CMK (cell line): Measurements from ENCODE around the gene DPP8.
"Not testable (repeated sequence)": the region's sequence is repeated elsewhere in the genome, so short reads cannot be mapped to it uniquely, and the experiment has no call there.

Experiments used
- DNase-seq: peaks from one replicate; pipeline ENCODE4 v3.0.0-alpha.2; 2010; ENCODE audit warnings: low read depth

Gene DPP8

DNA sequence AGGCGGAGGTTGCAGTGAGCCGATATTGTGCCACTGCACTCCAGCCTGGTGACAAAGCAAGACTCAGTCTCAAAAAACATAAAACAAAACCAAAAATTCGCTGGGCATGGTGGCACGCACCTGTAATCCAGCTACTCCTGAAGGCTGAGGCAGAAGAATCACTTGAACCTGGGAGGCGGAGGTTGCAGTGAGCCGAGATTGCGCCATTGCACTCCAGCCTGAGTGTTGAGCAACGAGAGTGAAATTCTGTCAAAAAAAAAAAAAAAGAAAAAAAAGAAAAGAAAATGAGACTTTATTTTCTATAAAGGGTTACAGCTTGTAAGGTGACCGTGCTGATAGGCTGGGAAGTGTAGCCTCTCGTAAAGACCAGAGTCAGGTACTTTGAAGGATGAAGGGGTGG, 6.7 kb upstream of the DPP8 start:
- no peak for DNase-seq

DNA sequence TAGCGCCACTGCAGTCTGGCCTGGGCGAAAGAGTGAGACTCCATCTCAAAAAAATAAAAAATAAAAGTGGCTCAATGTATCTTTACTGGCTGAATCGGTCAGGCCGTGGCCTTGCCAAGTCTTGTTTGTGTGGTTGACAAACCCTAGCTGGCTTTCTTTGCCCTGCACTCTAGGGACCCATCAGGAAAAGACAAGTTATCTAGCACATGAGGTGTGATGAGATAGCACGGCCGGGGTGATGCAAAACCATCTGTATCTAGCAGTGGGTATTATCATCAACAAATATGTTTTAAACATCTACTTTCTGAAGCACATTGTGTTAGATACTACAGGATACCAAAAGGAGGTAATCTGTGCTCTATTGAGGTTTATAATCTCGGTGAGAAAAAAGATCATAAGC, 3.9 kb upstream of the DPP8 start:
- peak; percentile 18 for DNase-seq

DNA sequence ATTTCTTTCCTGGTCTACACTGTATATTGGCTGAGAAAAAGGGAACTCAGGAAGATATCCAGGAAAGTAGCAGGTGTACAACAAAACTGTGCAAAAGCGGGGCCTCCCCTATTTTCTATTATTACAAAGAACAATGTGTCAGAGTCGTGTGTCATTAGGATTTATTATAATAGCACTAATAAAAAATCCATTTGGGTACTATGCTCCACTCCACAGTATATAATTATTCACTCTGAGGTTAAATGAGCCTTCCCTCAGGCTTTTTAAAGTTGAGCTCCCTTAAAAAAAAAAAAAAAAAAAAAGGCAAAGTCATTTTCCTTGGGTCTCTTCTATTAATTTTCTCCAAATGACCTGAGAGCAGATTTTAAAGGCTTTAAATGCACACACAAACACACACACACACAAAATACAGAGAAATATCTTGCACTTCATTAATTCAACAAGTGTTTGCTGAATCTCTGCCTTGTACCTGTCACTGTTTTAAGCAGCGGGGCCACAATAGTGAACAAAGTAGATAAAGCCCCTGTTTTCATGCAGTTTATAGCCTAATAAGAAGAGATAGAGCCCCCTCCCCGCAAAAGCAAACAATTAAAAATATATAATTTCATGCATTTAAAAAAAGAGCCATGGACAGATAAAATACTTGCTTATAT, 1.3 kb upstream of the DPP8 start:
- no peak for DNase-seq

DNA sequence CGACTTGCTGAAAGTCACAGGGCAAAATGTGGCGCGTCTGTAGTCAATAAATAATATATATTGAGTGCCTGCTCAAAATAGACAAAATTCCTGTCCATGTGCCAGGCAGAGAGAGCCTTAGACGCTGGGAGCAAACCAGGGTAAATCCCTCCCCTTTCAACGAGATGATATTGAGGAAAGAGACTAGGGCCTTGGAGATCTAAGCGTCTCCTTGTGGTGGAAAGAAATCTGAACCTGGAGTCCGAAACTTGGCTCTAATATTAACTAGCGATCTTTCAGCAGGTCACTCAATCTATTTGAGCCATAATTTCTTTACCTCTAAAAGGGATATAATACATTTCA, 348 bp upstream of the DPP8 start:
- DNase-seq: no peak

DNA sequence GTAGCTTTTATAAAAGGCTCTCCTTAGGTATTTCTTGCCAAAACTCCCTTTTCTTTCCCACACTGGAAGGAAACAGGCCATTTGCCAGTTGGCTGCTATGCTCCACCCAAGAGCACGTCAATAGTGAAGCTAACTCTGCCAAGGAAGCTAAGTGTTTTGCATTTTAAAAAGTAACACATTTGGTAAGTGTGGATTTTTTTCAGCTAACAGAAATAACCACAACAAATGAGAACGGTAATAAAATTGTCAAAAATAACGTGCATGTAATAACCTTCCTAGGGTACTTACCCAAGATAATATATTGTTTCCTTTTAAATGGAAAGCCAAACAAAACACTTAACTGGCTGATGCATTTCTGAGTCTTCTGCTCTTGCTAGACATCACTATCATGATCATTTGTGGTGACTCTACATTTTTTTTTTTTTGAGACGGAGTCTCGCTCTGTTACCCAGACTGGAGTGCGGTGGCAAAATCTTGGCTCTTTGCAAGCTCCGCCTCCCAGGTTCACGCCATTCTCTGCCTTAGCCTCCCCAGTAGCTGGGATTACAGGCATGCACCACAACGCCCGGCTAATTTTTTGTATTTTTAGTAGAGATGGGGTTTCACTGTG, 4.6 kb downstream of the DPP8 start:
- DNase-seq: no peak

DNA sequence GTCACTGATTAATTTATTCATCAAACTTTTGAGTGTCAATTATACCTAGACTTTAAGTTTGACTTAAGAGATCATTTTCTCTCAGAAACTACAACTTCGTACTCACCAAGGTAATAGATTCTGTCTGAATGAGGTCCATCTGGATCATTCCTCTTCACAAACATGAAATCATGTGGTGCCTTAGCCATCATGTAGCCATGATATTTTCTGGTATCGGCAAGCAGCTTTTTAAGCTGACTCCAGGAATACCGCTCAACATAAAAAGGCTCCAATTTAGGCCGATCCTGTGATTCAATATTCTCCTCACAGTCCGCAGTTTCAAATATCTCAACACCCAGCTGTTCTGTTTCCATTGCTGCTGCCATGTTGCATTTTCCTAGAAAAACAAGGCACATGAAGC, 5.3 kb downstream of the DPP8 start:
- no peak for DNase-seq

DNA sequence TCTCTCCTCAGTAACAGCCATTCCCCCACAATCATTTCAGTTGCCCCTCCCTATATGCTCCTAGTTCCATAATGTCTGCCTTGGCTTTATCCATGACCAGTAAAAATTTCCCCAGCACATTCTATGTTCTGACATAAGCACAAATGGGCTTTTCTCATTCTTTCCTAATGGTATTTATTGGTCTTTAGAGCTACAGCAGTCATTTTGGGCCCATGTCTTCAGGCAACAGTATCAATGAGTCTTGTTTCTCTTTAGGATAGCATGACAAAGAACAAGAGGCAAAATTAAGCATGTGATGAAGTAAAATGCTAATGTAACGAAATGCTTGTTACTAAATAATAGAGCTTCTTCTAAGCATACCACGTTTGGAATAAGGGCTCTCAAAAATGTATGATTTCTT, 8.2 kb downstream of the DPP8 start:
- no peak for DNase-seq

DNA sequence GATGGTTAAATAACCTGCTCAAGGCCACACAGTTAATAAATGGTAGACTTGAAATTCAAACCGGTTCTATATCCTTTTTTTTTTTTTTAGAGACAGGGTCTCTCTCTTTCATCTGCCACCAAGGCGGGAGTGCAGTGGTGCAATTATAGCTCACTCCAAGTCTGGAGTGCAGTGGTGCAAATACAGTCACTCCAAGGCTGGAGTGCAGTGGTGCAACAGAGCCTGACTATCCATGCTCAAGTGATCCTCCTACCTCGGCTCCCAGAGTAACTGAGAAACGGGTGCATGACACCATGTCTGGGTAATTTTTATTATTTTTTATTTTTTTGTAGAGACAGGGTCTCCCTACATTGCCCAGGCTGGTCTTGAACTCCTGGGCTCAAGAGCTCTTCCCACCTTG, 23.4 kb downstream of the DPP8 start:
- DNase-seq: no peak

DNA sequence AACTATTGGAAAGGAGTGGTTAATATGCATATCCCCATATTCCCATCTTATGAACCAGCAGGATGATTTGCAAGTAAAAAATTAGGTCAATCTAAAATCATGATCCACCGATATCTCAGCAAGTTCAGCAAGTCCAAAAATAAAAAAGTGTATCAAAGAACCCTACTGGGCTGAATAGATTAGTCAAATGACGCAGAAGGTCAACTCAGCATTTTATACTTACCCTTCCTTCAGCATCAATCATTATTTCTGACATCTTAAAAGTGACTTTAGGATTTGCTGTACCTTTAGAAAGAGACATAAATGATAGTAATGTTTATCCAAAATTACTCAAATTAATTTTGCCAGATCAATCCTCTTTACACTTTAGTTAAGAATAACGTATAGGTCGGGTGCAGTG, 32.6 kb downstream of the DPP8 start:
- no peak for DNase-seq

DNA sequence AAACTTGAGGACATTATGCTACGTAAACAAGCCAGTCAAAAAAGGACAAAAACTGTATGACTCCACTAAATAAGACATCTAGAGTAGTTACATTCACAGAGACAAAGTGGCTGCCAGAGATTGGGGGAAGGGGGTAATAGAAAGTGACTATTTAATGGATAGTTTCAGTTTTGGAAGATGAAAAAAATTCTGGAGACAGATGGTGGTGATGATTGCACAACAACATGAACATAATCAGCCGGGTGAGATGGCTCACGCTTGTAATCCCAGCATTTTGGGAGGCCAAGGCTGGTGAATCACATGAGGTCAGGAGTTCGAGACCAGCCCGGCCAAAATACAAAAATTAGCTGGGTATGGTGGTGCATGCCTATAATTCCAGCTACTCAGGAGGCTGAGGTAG, 40.6 kb downstream of the DPP8 start:
- DNase-seq: no peak

DNA sequence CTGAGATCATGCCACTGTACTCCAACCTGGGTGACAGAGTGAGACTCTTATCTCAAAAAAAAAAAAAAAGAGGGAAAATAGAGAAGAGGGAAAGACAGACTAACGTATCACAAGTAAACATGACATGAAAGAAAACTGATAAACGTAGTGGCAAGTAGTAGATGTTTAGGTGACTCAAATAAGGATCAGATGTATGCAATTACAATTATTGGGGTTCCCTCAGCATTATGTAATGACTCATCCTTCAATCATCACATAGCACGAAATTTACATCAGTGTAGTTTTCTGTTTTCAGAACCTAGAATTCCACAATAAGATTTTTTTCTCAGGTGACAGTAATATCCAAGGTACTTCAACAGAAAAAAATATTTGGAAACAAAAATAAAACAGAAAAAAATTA, 46.6 kb downstream of the DPP8 start:
- no peak for DNase-seq

DNA sequence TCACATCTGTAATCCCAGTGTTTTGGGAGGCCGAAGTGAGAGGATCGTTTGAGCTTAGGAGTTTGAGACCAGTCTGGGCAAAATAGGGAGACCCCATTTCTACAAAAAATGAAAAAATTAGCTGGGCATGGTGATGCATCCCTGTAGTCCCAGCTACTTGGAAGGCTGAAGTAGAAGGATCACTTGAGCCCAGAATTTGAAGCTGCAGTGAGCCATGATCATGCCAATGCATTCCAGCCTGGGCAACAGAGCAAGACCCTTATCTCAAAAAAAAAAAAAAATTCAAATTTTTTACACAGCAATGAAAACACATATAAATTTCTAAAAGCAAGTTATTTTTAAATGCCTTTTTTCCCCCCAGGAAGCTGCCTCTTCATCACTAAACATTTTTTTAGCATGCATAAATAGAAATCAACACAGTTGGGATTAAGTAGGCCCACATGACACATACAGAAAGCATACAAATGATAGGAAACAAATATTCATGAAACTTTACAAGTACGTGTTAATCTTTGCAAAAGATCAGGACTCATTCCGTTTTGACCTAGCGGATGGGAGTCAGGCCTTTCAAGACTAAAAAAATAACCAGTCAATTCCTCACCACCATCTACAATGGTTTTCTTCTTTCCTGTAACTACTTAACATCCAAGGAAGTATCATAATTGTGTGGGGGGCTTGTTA, 49.1 kb downstream of the DPP8 start:
- no peak for DNase-seq

DNA sequence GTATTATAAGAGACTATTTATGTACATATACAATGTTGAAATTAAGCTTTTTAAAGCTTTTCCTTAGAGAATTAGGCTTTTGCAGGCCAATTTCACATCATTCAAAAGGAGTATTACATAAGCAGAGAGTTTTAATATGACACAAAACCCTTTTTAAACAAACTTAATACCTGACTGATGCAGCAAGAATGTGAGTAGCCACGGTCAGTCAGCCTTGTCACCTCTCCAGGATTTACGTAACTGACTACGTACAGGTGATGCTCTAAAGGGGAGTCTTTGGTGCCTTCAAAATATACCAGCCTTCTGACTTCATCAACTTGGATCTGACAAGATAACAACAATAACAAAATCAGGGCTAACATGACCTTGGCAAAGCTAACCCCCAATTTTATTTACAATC, 50.6 kb downstream of the DPP8 start:
- no peak for DNase-seq

DNA sequence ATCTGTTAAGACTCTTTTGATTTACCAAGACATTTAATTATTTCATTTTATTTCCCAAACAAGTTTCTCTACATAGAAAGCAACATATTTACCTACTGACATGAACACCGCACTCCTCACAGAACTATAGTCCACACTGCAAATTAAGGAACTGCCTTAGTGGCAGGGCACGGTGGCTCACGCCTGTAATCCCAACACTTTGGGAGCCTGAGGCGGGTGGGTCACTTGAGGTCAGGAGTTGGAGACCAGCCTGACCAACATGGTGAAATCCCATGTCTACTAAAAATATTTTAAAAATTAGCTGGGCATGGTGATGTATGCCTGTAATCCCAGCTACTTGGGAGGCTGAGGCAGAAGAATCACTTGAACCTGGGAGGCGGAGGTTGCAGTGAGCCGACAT, 54.4 kb downstream of the DPP8 start:
- not testable (repeated sequence) for DNase-seq

DNA sequence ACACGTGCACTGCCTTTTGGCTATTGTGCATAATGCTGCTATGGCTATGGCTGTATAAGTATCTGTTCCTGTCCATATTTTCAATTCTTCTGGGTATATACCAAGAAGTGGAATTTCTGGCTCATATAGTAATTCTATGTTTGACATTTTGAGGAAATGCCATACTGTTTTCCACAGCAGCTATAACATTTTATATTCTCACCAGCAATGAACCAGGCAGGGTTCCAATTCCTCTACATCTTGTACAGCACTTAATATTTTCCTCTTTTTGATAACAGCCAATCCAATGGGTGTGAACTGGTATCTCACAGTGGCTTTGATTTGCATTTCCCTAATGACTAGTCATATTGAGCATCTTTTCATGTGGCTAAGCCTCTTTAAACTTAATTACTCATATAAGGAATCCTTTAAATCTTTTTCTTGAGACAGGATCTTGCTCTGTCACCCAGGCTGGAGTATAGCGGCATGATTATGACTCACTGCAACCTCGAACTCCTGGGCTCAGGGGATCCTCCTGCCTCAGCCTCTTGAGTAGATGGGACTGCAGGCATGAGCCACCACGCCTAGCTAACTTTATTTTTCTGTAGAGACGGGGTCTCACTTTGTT, 56.6 kb downstream of the DPP8 start:
- DNase-seq: no peak

DNA sequence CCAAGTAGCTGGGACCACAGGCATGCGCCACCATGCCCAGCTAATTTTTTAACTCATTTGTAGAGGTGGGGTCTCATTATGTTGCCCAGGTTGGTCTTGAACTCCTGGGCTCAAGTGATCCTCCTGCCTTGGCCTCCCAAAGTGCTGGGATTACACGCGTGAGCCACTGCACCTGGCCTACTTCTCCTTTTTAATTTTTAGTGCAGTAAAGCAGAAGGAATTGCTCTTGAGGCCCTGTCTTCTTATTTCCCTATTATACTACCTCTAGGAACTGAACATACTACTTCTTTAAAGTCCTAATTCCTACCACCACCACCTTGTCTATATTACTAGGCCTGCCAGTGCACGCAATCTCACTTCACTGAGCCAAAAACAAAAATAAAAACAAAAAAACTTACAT, 62.2 kb downstream of the DPP8 start:
- not testable (repeated sequence) for DNase-seq

DNA sequence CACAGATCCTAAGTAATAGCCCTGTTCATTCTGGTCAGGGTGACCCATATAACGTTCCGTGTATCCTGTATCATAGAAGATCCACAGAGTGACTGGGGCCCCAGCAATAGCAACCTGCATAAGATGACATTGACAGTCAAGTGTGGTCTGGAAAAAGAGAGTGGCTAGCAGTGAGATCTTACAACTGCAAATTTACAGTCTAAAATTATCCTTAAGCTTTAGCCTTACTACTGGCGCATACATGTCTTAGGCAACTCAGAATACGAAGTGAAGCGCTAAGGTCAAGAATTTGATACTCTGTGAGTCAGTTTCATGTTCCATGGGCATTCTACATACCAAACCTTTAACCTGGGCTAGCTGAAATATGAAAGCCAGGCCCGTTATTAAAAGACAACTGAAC, 65.5 kb downstream of the DPP8 start:
- no peak for DNase-seq

DNA sequence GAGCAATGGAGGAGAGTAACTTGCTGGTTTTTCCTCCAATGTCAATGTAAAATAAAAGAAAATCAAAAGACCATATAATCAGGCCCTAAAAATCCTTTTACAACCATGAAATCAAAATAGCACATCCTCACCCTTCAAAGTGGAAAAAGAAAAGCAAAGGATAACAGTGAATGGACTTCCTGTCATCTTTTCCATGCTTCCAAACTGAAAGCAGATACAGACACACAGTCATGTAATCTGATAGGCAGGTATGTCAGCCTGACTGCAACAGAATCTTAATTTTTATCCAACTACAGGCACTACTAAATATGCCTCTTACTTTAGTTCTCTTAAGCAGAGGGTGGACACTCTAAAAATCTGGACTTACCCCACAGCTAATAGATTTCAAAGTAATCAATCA, 66.9 kb downstream of the DPP8 start:
- DNase-seq: no peak

DNA sequence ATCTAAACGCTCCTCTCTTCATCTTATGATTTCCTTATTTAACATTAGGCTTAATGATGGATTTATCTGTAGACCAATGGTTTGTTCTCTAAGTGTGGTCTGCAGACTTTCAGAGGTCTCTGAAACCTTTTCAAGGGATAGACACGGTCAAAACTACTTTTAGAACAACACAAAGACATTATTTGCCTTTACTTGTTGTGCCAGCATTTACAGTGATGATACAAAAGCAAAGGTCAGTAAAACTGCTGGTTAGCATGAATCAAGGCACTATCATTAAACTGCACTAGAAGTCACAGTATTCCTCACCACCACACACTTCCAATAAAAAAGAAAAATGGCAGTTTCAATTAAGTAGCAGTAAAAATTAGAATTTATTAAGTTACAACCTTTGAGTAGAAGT, 70.3 kb downstream of the DPP8 start:
- DNase-seq: no peak

DNA sequence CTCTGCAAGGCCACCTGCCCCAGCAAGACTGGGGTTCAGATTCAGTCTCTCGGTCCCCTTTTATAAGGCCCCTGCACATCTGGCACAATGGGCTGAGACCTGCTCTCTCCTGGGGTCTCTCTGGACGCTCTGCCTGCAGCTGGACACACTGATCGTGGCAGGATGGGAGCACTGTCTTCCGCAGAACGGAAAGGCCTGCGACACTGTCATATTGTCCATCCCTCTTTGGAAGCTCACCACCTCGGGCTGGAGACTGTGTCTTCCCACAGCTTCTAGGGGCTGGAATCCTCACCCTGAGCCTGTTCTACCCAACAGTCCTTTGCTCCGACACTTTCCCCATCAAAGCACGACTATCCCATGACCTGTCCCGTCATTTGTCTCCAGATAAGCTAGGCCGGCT, 83.3 kb downstream of the DPP8 start:
- DNase-seq: no peak

DNA sequence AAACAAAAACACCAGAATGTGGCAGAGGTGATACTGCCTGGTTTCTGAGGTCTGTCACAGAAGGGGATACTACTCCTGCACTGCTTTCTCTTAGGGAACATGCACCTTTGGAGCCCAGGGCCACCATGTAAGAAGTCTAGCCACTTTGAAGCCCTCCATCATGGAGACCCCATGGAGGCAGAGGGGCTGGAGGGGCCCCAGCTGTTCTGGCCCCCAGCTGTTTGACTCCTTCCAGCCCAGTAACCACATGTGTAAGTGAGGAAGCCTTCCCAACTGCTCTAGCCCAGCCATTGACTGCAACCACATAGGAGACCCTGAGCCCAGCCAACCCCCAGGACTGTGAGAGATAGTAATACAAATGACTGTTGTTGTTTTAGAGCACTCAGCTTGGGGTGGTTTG, 85.8 kb downstream of the DPP8 start:
- no peak for DNase-seq

DNA sequence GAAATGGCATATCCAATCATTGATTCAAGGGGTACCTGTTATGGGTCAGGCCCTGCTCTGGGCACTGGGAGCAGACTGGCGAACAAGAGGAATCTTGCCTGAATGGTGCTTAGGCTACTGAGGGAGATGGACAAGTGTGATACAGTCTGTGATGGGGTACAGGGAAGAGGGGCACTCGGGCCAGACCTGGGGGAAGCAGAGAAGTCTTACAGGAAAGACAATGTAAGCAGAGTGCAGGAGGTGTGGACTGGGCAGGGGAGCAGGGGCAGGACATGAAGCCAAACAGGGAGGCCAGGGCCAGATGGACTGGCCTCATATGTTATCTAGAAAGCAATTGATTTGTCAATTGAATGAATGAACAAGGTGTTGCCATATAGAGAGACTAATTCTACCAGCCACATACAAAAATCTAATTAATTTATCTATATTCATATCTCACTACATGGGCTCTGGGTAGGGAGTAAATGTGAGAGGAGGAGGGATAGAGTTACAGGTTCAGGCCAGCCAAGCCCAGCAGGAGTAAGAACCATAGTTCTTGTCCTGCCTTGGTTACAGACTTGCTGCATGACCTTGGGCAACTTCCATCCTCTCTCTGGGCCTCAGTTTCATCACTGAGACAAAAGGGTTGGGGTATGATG, 91.2 kb downstream of the DPP8 start:
- DNase-seq: no peak

DNA sequence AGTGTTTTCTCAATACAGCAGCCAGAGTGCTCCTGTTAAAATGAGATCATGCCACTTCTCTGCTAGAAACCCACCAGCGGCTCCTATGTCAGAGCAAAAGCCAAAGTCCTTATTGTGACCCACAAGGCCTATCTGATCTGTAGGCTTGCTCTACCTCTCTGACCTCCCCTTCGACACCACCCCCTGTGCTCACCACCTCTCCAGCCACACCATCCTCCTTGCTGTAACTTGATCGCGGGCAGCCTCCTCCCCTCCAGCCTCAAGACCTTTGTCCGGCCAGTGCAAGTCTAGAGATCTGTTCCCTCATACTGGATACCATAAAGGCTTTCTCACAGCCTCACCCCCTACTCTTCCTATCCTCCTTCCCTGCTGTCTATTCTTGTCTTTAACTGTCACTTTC, 92.8 kb downstream of the DPP8 start:
- DNase-seq: no peak
